Measurements from ENCODE around the gene ZNF70. TPM values are rescaled to one million over a fixed set of nuclear protein-coding genes. Genes with fewer than 3 reads are reported as not detected.

The ZNF70 gene
- total and polyA plus RNA-seq, 8 donors = 0.77 to 4.3 (median 2.4) TPM

GRCh38 chr22:23716811-23717801, 33.8 kb downstream of the ZNF70 start:
- intact Hi-C loops (cut with DNase I) = no loop called here
- Histone ChIP-seq H3K4me3 (peak overlapping the region; percentile 58 to 96 (median 82)), H3K36me3 (peaks cover 0 to 7% (median 0%) of the 10 kb centered on the region in 3 donors), H3K27me3 (no peaks in the 10 kb centered on the region), H3K9me3 (no peaks in the 10 kb centered on the region), H3K27ac (peak overlapping the region; percentile 47 to 69 (median 54)), H3K4me1 (peaks cover 0 to 8% (median 0%) of the 10 kb centered on the region in 3 donors)
- DNase-seq = peak; percentile 78 to 93 (median 85)
- peak; percentile 96 to 98 (median 98) for ATAC-seq
- WGBS, 2 donors = 4 to 6% methylated on average over 73 to 84 of the region's 84 CpGs
- no peak for TF ChIP-seq CTCF (IDR thresholded peaks at IDR 0.05)
- FAIRE-seq = no peak

- DNase-seq (peak in 2 of 6 donors; percentile 16 to 46), ATAC-seq (no peak), FAIRE-seq (no peak)
- H3K4me3 ChIP-seq = peak overlapping the region in 2 of 4 donors; percentile 76 to 96
- no peaks in the 10 kb centered on the region for H3K9me3 ChIP-seq
- H3K27ac ChIP-seq = no peak overlapping the region
- no peak for TF ChIP-seq CTCF (IDR thresholded peaks at IDR 0.05)
- peaks cover 0 to 8% (median 0%) of the 10 kb centered on the region in 3 donors for H3K4me1 ChIP-seq
- no peaks in the 10 kb centered on the region for H3K27me3 ChIP-seq
- WGBS, 2 donors = 72 to 74% methylated on average over 18 of the region's 18 CpGs
- peaks cover 0 to 8% (median 0%) of the 10 kb centered on the region in 3 donors for H3K36me3 ChIP-seq
- intact Hi-C loops (cut with DNase I) = no loop called here
Observed at GRCh38 chr22:23715806-23716375, 35.0 kb downstream of the ZNF70 start.

- Histone ChIP-seq H3K4me3 (no peak overlapping the region), H3K36me3 (peaks cover 0 to 12% (median 0%) of the 10 kb centered on the region in 3 donors), H3K9me3 (no peaks in the 10 kb centered on the region), H3K4me1 (peaks cover 0 to 8% (median 0%) of the 10 kb centered on the region in 3 donors), H3K27me3 (no peaks in the 10 kb centered on the region), H3K27ac (no peak overlapping the region)
- no peak for ATAC-seq
- TF ChIP-seq CTCF (IDR thresholded peaks at IDR 0.05) = no peak
- FAIRE-seq = no peak
- DNase-seq = peak in 2 of 6 donors; percentile 46 to 64
- 86 to 89% methylated on average over 23 of the region's 23 CpGs for WGBS, 2 donors
- intact Hi-C loops (cut with DNase I) = no loop called here
Observed at GRCh38 chr22:23714596-23715578, 36.0 kb downstream of the ZNF70 start.

- Histone ChIP-seq H3K9me3 (no peaks in the 10 kb centered on the region), H3K36me3 (peaks cover under 1 to 18% (median 2%) of the 10 kb centered on the region in 3 donors), H3K4me1 (peaks cover 0 to 8% (median 0%) of the 10 kb centered on the region in 3 donors), H3K4me3 (no peak overlapping the region), H3K27me3 (no peaks in the 10 kb centered on the region), H3K27ac (no peak overlapping the region)
- intact Hi-C loops (cut with DNase I) = no loop called here
- WGBS, 2 donors = 90 to 96% methylated on average over 28 of the region's 28 CpGs
- ATAC-seq (no peak), DNase-seq (peak in 2 of 6 donors; percentile 41 to 44), FAIRE-seq (no peak)
- no peak for TF ChIP-seq CTCF (IDR thresholded peaks at IDR 0.05)
Observed at GRCh38 chr22:23713696-23714595, 37.0 kb downstream of the ZNF70 start.
